Gastrocnemius medialis (tissue), 4 donors: ENCODE measurements around the gene KCNJ1.

Experiments used
- POLR2A ChIP-seq, 2 donors: fragments of 450-650 bp; IDR thresholded peaks; one replicate each; pipeline ENCODE4 v1.6.1; 2017; ENCODE audit warnings: antibody characterized with exemption in 2 of 2, mild to moderate bottlenecking in 2 of 2, moderate library complexity in 2 of 2
- TF ChIP-seq, protein P1 (sequence below), 5 experiments: fragments of 450-650 bp in 3 of 5; fragments of 200-600 bp in 2 of 5; sonication (generic) in 2 of 5; IDR thresholded peaks in 4 of 5; conservative IDR thresholded peaks in 1 of 5; 1 replicate in 4 of 5; 2 replicates in 1 of 5; pipeline ENCODE4 v1.5.1; 2016 to 2019; ENCODE audit warnings: antibody characterized with exemption in 5 of 5, mild to moderate bottlenecking in 3 of 5, moderate library complexity in 3 of 5

DNA sequence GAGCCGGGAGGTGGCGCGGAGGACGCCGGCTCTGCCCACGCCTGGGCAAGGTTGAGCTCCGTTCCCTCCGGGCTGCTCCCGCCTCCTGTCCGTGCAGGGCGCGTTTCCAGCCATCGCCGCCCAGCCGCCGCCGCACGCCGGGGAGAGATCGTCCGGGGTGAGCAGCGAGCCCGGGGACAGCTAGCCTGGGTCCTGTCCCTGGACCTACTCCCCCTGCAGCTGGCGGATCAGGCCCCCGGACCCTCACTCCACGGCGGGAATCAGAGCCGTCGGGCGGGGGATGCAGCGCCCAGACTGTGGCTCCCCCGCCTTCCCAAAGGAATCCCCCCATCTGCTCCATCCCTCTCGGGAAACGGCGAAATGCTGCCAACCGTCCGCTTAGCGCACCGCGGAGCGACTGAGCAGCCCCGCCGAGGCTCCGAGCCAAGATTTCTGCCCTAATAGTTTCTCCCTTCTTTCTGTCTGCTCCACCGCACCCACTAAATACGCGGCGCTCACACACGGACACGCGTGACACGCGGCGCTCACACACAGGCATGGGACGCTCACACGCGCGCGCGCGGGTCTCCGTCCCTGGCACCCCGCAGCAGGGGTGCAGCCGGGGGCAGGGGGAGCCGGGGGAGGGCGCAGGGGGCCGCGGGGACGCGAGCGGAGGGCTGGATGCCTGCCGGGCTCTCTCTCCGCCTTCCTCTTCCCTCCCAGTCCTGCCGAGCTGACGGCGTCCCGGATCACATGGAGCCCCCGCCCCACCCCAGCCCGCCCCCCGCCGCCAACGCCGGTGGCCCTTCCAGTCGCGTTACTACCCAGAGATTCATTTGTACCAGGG is 23.7 kb upstream of the KCNJ1 start, which contains the start of gene KCNJ5:
- TF ChIP-seq, protein P1, sequence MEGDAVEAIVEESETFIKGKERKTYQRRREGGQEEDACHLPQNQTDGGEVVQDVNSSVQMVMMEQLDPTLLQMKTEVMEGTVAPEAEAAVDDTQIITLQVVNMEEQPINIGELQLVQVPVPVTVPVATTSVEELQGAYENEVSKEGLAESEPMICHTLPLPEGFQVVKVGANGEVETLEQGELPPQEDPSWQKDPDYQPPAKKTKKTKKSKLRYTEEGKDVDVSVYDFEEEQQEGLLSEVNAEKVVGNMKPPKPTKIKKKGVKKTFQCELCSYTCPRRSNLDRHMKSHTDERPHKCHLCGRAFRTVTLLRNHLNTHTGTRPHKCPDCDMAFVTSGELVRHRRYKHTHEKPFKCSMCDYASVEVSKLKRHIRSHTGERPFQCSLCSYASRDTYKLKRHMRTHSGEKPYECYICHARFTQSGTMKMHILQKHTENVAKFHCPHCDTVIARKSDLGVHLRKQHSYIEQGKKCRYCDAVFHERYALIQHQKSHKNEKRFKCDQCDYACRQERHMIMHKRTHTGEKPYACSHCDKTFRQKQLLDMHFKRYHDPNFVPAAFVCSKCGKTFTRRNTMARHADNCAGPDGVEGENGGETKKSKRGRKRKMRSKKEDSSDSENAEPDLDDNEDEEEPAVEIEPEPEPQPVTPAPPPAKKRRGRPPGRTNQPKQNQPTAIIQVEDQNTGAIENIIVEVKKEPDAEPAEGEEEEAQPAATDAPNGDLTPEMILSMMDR (IDR thresholded peaks at IDR 0.05 in 4 of 5, conservative IDR thresholded peaks at IDR 0.05 in 1 of 5), result no peak
- TF ChIP-seq POLR2A (IDR thresholded peaks at IDR 0.05), result no peak
